NCI-H1930 (cell line): ENCODE measurements around the gene HAUS3.

Experiments
- DNase-seq, 2 experiments: peaks; one replicate each; lab custom pipeline; 2025; lab: John Stamatoyannopoulos, UW

HAUS3 gene

GRCh38 chr4:2263926-2264321 is 22.0 kb upstream of the HAUS3 start:
- no peak for DNase-seq

- DNase-seq, result no peak
Observed at GRCh38 chr4:2262944-2263250, 21.0 kb upstream of the HAUS3 start.

DNA sequence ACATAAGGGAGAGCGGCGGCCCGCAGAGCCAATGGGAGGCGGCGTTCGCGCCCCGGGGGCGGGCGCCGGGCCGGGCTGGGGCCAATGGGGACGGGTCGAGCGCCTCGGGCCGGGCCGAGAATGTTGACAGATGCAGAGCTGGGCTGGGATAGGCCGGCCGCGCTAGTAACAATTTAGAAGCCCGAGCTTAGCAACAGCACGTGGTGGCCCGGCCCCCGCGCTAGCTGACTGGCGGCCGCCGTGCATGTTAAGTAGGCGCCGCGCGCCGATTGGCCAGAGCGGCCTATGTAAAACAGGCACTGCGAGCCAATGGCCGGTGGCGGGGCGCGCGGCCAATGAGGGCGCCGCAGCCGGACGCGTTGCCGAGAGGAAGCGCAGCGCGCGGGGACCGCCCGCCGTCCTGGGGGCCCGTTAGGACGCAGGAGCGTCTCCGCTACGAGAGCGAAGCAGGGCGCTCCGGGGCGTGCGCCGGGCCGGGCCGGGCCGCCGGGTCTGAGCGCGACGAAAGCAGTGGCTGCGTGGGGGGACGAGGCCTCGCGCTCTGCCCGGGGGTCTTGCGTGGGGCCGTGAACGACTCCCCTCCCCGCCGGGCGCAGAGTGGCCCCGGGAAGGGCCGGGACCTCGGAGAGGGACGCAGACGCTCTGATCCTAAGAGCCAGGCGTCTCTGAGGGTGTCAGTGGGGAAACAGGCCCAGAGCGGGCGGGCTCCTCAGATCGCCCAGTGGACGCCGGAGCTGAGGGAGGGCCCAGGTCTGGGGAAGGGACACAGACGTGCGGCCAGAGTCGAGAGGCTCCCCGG is 20.4 kb upstream of the HAUS3 start:
- DNase-seq, result peak; percentile 97 to 98

GRCh38 chr4:2261853-2262144 is 19.9 kb upstream of the HAUS3 start, which contains the start of gene MXD4:
Gene MXD4 (minus strand): TSS chr4:2262109. CDS start chr4:2261980, 129 bp downstream.
- DNase-seq, result no peak

DNA sequence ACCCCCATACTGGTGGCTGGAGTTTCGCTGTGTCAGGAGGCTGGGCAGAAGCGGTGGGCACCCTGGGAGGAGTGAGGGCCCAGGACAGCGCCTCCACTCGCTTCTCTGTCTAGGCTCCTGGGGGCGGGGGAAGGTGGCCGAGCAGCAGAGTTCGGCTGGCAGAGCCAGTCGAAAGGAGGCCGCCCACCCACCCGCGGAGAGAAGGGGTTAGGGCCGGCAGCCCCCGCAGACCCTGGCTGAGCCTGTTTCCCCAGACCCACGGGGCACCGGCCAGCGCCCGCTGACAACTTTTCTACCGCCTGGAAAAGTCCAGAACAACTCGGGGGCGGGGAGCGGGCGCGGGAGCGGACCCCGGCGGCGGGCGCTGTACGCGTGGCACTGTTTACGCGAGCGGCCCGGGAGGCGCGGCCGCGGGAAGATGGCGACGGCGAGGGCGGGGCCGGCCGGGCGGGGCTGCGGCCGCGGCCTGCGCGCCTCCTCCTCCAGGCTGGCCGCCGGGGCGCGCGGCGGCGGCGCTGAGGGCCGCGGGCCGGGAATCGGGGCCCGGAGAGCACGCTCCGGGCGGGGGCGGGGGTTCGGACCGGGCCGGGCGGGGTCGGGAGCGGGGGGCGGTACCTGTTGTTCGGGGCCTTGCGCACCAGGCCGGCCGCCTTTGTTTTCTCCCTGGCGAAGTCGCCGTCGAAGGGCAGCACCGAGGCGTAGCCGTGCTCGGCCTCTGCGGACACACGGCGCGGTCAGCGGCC is 19.4 kb upstream of the HAUS3 start:
- peak; percentile 14 to 27 for DNase-seq

DNA sequence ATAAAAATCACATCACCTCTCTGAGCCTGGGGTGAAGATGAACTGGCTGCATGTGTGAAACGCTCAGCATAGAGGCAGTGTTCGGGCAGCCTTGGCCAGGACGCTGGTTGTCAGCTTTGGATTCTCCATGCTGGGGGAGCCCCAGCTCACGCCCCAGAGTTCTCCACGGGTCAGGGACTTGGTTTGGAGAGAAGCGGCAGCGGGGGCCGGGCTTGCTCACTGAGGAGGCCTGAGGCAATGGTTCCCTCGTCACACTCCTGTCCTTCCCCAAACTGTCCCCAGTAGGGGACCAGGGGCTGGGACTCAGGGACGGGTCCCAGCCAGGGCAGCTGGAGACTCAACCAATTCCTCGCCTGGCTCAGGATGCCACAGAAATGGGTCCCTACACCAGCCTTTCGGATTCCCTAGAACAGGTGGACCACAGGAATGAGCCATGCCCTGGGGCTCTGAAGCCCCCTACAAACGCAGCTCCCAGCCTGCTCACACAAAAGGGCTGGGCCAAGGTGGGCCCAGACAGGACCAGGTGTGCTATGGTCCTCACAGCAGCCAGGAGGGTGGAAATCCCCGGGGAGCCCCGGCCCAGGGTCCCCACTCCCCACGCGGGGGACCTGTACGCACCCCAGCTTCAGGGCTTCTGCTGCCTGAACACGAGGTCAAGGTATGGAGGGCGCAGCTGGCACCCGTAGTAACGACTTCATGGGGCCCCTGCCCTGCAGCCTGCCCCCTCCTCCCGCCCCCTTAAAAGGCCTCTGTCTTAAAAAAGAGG is 18.6 kb upstream of the HAUS3 start:
- DNase-seq, result no peak

DNA sequence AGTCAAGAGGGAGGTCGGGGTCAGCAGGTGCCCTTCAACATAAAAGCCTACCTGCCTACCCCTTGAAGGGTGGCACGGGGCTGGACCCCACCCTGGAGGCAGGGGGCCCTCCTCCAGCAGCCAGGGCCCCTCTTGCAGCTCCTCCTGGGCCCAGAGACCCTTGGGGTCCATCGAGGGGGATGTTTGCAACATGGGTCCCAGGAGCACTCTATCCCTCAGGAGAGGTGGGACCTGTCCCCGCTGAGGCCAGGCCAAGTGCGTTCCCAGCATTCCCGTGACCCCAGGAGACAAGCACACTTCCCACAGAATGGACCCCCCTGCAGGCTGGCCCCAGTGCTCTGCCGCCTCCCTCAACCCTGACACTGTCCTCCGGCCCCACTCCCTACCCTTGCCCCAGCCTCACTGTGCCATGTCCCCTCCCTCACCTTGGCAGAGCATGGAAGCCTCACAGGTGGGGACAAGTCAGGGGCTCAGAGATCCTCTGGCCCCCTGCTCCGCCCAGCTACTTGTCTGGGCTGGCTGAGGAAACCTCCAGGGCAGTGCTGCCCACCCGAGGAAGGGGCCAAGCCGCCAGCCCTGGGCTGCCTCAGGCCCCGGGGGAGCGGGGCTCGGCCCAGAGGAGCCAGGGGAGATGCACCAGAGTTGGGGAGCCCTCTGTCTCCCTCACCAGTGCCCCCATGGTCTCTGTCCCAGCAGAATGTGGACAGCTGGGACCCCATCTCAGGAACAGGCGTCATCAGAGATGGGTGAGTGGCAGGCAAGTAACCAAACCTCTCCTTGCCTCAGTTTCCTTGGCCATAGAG is 17.8 kb upstream of the HAUS3 start:
- no peak for DNase-seq

DNA sequence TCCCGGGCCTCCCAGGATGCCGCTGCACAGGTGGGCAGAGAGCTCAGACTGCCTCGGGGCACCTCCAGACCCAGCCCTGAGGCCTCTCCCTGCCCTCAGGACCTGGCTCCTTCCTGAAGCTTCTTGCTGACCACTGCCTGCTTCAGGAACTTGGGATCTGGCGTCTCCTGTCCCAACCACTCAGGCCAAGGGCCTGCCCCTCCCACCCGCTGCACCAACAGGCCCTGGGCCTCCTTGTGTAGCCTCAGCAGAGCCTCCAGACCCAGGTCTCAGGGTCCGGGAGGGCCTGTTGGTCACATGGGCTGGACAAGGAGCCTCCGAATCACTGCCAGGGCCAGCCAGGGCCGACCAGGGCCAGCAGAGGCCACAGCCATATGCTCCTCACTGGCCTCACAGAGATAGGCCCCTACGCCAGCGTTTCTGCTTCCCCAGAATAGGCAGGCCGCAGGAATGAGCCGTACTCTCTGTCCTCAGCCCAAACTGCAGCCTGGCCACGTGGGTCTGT is 17.2 kb upstream of the HAUS3 start:
- DNase-seq, result no peak

- no peak for DNase-seq
Observed at GRCh38 chr4:2258091-2259035, 16.4 kb upstream of the HAUS3 start.

DNA sequence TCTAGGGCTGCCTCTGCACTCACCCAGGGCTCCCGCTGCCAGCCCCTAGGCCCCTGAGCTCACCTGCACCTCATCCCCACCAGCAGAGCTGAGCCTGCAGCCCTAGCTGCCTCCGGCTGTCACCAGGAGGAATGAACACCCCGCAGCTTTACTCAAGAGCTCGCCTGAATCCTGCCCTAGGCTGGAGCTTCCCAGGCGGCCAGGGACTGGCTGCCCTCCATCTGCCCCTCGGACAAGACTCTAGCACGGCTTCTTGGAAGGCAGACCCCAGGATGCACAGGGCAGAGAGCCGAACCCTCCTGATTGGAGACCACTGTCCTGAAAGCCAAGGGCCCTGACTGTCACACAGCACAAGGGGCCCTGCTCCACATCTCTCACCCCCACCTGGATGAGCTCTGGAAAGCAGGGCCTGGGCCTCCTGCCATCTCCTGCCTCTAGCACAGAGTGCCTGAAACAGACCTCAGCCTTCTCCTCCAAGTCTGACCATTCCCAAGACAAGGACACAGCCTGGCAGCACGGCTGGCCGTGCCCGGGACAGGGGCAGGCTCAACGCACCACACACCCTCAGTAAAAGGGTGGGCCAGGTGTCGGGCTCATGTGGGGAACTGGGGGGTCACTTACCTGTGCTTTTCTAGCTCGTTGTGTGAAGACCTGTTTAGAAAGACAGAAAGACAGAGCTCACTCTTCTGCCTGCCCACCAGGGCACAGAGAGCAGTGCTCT is 15.6 kb upstream of the HAUS3 start:
- DNase-seq, result no peak

DNA sequence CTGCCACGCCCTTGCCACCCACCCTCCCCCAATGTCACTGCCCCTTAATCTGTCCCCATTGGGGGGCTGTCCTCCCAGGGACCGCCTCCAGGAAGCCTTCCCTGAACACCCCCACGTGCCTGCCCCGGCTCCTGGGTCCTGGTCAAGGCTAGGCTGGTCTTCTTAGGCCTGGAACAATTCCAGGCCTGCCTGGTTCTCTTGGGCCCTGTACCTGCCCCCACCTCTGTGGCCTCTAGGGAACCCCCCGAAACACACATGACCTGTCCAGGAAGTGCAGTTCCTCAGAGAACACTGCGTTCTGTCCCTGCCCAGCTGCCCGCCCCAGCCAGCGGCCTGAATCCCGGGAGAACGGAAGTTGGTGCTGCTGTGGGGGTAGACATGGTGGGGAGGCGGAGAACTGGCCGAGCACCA is 14.9 kb upstream of the HAUS3 start:
- DNase-seq, result no peak

DNA sequence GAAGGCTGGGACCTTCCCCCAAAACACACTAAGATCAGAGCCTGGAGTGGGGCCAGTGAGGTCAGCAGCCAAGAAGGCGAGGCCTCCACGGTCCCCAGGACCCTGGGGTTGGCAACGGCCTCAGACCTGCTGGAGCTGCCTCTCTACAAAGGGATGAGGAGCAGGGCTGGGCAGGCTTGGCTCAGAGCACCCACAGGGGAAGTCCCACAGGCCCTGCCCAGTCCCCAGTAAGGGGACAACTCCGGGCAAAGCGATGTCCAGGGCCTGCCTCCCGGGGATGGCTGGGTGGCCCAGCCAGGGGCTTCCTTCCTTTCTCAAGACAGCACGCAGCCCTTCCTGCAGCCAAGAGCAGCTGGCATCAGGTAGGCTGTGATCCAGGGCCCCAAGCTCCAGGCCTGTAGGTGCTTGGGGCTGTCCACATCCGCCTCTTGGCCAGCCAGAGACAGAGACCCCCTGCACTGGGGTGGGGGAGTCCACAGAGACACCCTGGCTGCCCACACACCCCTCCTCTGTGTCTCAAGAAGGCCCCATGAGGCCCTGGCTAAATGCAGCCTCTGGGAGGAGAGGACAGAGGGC is 14.3 kb upstream of the HAUS3 start:
- no peak for DNase-seq

DNA sequence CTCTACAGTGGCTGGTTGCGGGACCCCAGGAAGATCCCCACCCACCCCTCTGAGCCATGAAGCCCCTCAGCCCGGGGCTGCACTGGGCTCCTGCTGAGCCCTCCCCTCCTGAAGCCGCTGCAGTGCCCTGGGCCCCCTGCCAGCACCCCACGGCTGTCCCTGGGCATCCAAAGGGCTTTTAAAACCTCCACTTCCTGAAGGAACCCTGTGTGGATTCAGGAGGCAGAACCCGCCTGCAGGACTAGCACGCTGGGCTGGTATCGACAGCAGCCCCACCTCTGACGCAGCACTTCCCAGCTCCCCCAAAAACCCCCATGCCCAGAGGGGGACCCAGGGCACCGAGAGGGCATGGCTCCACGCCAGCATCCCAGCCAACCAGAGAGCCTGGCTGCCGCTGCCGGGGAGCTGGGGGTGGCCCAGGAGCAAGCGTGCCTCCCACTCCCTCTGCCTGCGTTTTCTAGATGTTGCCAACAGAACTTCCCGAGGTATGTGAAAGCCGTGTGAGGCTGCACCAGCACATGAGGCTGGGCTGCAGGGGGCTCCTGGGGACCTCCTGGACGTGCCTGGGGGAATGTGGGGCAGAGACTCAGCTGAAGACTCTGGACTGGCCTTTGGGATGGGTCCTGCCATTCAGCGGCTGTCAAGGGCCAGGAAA is 13.7 kb upstream of the HAUS3 start:
- no peak for DNase-seq

- no peak for DNase-seq
Observed at GRCh38 chr4:2254665-2255500, 13.0 kb upstream of the HAUS3 start.

- no peak for DNase-seq
Observed at GRCh38 chr4:2253160-2254084, 11.5 kb upstream of the HAUS3 start.

DNA sequence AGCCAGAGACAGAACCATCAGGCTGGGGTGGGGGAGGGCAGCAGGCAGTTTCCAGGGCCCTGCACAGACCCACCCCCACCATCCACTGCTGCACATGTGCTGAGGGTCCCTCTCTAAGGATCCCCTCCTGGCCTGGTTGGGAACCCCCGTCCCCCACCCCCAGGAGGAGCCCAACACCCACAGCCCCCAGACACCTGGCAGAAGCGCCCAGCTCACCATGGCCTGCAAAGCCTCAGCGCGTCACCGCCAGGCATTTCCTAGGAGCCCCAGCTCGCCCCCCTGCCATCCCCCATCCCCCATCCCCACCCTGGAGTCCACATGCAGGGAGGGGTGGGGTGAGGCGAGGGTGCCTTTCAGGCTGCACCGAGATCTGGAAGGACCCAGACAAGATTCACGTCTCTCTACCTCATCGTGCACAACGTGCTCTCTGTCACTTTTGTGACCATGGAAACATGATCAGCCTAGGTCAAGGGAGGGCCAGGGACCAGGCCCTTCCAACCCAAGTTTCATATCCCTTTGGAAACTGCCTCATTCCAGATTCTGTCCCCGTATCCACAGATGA is 10.7 kb upstream of the HAUS3 start:
- no peak for DNase-seq
